OCI-LY1 (cell line): Measurements from ENCODE around the gene BPNT1.

Experiments used
- EZH2 ChIP-seq: fragments of 200-600 bp; sonication (generic), shearing (Covaris generic); IDR thresholded peaks from 2 replicates; pipeline ENCODE4 v1.8.0; 2017; ENCODE audit warnings: borderline replicate concordance, mixed run types, mild to moderate bottlenecking, antibody characterized with exemption, low read length, moderate library complexity, mixed read lengths
- TF ChIP-seq, protein P1 (sequence below): fragments of 200-600 bp; sonication (generic), shearing (Covaris generic); IDR thresholded peaks from 2 replicates; pipeline ENCODE4 v1.5.1; 2017; ENCODE audit warnings: mild to moderate bottlenecking, antibody characterized with exemption, low read length, moderate library complexity, mixed read lengths

- TF ChIP-seq, protein P1, sequence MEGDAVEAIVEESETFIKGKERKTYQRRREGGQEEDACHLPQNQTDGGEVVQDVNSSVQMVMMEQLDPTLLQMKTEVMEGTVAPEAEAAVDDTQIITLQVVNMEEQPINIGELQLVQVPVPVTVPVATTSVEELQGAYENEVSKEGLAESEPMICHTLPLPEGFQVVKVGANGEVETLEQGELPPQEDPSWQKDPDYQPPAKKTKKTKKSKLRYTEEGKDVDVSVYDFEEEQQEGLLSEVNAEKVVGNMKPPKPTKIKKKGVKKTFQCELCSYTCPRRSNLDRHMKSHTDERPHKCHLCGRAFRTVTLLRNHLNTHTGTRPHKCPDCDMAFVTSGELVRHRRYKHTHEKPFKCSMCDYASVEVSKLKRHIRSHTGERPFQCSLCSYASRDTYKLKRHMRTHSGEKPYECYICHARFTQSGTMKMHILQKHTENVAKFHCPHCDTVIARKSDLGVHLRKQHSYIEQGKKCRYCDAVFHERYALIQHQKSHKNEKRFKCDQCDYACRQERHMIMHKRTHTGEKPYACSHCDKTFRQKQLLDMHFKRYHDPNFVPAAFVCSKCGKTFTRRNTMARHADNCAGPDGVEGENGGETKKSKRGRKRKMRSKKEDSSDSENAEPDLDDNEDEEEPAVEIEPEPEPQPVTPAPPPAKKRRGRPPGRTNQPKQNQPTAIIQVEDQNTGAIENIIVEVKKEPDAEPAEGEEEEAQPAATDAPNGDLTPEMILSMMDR, result no peak
- TF ChIP-seq EZH2, result no peak
These were observed 47.6 kb upstream of the BPNT1 start for GRCh38 chr1:220137019-220137786.
